NCI-H2227 treated with DMSO at 0.1 percent for 48 hours (cell line): ENCODE measurements around the gene CRAMP1.

ENCODE experiments used
- DNase-seq: peaks from one replicate; lab custom pipeline; 2025; lab: John Stamatoyannopoulos, UW

The CRAMP1 gene

DNA sequence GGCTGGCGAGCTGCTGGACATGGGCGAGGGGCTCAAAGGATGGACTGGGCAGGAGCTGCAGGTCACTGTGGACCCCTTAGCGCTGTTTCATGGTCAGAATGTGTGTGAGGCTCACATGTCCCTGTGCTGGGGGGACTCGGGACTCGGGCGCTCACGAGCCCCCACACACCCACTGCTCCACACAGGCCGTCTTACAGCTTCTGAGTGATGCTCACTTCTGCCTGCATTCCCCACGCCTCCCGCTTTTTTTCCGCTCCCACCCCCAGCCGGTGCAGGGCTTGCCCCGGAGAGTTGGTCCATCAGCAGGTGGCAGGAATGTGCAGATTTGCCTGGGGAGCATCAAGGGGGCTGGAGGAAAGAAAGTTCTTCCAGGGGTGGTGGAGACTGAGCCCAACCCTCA, 45.7 kb downstream of the CRAMP1 start:
- no peak for DNase-seq

DNA sequence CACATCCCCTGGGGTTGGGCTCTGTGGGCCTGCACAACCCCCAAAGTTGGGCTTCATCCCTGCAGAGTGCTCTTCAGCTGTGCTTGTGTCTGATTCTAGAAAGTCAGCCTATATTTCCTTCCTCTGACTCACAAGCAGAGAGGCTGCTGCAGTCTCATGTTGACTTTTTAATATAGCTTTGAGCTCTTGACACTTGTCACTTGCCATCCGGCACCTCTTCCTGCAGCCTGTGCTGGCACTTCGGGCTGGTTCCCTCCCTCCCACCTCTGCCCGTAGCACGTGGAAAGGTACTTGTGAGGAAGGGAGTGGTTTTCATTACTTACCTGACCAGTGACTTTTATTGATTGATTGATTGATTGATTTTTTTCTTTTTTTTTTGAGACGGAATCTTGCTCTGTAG, 46.9 kb downstream of the CRAMP1 start:
- DNase-seq = no peak

DNA sequence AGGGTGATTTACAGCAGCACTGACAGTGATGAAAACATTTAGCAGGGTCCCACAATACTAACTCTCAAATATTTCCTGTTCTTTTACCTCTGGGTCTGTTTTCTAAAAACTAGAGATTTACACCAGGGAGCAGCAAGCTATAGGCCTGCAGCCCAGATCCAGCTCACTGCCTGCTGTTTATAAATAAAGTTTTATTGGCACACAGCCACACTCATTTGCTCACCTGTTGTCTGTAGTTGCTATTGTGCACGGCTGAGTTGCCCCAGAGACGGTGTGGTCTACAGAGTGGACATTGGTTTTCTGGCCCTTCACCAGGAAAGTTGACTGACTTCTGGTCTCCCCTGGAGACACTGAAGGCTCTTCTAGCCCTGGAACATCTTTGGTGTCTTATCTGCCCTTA, 49.7 kb downstream of the CRAMP1 start:
- DNase-seq = no peak

DNA sequence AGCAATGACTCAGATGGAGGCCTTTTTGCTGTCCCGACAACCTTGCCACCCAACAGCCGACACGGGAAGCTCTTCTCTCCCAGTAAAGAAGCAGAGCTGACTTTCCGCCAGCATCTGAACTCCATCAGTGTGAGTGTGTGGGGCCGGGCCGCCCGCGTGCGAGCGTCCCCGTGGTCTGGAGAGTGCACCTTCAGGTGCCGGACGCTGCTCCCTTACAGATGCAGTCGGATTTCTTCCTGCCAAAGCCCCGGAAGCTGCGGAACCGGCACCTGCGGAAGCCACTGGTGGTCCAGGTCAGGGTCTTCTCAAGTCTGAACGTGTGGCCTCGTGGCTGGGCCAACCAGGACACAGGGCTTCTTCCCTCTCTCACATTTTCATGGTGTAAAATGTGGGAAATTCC, 50.4 kb downstream of the CRAMP1 start:
- DNase-seq = no peak

DNA sequence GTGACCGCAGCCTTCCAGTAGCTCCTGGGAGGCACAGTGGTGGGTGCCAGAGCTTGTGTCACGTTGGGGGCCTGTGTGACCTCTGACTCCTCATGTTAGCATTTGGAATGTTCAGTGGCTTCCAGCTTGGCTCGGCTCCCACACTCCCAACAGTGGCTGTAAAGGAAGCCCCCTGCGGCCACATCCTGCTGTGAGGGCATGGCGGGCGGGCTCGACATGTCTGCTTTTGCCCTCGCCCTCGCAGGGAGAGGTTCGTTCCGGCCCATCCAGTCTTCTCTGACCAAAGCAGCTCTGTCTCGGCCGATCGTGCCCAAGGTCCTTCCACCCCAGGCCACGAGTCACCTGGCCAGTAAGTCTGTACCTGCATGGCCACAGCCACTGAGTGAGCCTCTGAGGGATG, 53.7 kb downstream of the CRAMP1 start:
- DNase-seq = no peak

DNA sequence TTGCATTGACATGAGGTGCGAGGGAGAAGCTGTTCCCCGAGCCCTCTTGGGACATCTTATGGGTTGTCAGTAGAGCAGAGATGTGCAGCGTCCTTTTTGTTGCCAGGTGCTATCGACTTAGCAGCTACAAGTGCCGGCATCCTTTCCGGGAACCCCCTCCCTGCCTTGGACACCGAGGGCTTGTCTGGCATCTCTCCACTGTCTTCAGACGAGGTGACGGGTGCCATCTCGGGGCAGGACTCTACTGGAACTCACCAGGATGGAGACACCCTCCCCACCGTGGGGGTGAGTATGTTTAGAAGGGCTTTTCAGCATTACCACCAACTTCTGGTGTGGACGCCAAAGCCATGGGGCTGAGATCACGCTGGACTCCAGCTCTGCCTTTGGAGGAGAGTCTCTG, 54.2 kb downstream of the CRAMP1 start:
- no peak for DNase-seq

DNA sequence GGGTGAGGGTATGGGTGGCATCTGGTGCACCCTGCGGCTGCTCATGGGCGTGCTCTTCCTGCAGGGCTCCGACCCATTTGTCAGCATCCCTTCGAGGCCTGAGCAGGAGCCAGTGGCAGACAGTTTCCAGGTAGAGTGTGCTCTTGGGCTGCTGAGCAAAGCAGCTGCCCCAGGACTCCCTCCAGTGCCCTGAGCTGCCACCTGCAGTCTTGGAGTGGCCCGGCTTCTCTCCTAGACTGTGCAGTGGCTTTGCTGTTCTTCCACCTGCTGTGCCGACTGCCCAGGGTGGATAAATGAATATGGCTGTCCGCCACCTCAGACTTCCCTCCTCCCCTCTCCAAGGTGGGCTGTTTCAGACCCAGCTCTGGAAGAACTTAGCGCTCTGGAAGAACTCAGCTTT, 55.1 kb downstream of the CRAMP1 start:
- peak; percentile 7 for DNase-seq

DNA sequence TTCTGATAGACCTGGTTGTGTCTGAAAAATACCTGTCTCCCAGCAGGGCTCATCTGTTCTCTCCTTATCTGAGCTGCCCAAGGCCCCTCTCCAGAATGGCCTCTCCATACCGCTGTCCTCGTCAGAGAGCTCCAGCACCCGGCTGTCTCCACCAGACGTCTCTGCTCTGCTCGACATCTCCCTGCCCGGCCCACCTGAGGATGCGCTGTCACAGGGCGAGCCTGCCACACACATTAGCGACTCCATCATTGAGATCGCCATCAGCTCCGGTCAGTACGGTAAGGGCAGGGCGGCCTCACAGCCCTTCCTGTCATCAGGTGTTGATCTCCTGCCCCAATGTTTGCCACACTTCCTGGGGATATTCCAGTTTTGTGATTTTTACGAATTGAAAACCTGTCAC, 55.8 kb downstream of the CRAMP1 start:
- no peak for DNase-seq

DNA sequence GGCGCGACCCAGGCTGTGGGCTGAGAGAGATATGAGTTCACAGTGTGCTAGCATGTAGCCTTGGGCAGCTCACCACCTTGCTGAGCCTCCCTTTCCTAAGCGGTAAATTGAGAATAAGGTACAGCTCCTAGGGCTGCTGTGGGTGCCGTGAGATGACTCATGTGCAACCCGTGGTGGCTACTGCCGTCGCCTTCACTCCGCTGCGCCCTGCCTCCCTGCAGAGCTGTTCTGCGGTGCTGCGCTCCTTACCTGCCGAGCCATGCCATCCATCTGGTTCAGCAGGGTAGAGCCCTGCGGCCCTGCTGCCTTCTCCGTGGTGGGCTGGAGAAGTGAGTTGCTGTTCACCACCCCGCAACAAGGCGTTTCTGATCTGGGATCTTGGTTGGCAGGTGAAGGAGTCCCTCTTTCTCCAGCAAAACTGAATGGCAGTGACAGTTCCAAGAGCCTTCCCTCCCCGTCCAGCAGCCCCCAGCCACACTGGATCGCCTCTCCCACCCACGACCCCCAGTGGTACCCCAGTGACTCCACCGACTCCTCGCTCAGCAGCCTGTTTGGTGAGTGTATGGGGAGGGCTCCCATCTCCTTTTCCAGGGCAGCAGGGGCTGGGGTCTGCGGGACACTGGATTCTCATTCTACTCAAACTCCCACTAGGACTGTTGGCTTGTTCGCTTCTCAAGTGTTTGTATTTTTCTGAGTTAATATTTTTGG, 56.6 kb downstream of the CRAMP1 start:
- DNase-seq = no peak

DNA sequence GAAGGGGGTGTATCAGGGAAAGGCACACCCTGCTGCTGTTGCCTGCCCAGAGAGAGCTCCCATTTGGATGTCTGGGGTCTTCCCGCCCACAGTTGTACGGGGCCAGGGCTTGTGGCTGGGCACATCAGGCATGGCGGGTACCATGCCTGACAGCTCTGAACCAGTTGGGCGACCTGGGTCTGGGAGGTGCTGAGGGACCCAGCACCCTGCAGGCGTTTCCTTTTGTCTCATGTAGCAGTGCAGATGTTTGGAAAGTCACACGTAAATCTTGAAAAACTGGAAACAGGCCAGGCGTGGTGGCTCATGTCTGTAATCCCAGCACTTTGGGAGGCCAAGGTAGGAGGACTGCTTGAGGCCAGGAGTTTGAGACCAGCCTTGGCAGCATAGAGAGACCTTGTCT, 57.5 kb downstream of the CRAMP1 start:
- DNase-seq = no peak

DNA sequence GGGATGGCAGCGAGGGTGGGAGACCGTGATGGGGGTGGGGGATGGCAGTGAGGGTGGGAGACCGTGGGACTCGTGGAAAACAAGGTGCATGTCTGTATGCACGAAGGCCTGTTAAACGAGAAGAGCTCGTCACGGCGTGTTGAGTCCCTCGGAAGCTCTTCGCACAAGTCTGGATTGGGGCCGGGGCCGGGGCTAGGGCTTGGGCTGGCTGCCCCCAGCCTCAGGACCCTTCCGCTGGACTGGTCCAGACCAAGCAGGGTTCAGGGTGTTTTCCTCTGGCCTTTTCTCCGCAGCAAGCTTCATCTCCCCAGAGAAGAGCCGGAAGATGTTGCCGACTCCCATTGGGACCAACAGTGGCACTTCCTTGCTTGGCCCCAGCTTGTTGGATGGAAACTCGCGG, 58.2 kb downstream of the CRAMP1 start:
- DNase-seq = no peak

DNA sequence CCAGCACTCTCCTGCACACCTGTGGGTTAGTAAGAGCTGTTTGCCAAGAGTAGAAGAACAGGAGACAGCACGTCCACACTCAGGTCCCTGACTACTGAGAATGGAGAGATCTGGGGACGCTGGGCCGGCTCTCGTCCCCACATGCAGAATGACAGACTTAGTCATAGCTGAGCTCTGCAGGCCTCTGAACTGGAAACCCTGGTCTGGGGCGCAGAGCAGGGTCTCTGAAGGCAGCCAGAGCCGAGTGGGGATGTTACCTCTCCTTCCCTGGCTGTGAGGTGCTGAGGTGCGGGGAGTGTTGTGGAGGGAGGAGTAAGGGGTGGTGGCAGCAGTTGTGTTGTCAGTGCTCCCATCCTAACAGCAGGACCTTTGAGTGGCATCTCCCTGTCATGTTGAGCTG, 58.7 kb downstream of the CRAMP1 start:
- DNase-seq = no peak

DNA sequence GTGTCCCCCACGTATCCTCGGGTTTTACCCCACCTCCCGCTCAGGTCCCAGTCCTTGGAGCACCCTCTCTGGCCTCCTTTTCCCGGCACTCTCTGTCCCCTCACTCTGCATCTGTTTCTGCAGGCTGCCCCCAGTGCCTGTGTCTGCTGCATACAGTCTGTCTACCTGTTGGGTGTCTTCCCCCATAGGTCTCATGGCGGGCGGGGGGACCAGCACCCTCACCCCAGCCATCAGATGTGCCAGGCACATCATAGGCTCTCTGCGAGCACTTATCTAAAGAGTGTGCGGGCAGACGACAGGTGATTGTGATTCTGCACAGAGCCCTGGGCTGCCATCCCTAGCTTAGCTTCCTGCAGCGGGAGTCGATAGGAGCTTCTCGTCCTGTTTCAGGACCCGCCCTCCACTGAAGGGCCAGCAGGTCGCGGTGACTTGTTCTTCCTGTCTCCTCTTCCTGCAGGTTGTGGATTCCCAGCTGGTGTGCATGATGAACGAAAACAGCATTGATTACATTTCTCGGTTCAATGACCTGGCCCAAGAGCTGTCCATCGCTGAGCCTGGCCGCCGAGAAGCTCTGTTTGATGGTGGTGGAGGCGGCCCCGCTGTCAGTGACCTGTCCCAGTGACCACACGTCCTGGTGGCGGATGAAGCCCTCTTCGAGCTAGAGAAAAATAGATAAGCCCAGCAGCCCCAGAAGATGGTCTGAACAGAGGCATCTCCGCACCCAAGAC, 61.4 kb downstream of the CRAMP1 start:
- DNase-seq = no peak

DNA sequence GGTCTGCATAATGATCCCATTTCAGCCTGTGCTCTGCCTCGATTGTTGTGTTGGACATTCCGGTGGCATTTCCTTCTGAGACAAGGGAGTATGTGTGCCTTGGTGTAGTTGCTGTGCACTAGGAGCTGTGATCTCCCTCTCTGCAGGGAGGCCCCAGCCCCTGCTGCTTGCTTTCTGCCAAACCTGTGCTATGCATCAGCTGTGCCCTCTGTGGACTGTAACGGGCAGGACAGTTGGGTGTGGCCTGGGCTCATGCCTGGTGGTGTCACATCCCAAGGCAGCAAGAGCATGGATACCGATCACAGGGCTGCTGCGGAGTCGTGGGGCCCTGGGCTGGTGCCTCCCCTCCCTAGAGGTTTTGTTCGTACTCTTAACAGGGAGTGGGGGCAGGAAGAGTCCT, 62.1 kb downstream of the CRAMP1 start:
- no peak for DNase-seq

DNA sequence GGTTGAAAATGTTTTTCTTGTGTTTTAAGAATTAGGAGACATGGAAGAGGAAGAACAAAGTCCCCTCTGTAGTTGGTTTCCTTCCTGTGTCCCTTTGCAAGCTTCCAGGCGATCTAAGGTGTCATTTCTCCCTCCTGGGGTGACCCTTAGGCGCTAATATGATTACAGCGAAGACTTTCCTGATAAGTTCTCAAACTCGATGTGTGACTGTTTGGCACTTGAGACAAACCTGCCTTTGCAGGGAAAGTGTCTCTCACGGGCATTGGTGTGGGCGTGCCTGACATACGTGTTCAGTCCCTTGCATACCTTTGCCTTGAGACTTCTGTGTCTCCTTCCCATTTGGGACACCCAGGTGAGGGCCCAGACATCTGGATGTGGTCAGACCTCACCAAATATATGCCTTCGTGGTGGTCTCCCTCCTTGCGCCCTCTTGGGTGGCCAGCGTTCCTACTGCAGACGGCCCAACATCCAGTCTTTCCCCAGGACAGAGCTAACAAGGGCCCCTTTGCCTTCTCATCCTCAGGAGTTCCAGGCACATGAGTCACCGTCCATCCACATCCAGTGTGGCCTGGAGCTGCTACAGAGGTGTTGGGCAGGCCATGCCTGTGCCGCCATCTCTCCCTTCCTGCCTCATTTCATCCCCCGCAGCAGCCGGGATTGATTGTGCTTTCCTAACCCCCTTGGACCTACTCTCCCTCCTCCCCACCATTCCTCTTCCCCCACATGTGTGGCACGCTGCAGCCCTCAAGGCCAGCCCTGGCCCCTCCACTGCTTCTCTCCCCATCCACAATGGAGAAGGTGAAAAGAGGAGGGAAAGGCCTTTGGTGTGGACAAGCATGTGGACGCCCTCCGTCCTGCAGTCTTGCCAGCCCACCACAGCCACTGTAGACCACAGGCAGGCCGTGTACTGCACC, 62.8 kb downstream of the CRAMP1 start:
- no peak for DNase-seq

DNA sequence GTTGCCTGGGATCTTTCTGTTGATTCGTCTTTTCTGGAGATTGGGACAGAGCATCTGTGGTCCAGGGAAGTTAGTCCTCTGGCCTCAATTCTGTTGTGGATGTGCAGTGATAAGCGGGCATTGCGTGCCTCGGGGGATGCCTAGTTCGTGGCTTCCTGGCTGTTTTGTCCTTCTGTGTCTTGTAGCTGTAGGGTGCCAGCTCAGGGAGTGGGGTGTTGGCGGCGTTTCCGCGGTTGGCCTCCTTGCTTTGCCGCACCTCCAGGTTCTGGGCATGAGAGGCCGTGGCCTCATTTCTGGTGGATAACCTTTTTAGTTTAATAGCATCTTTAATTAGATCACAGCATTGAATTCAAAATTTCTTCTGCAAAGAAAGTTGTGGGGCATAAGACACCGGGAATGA, 64.5 kb downstream of the CRAMP1 start:
- DNase-seq = no peak

DNA sequence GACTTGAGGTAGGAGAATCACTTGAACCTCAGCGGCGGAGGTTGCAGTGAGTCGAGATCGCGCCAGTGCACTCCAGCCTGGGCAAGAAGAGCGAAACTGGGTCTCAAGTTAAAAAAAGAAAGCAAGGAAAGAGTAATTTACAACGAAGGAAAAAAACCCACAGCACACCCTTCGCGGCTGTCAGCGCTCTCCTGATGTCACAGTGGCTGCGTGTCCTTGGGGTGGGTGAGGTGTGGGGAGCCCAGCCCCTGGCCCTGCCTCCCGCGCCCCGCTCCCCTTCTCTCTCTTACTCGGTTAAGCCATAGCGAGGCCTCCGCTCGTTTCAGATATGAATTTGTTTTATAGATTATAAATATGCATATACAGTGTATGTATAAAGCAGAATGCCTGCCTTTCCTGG, 65.2 kb downstream of the CRAMP1 start:
- no peak for DNase-seq

DNA sequence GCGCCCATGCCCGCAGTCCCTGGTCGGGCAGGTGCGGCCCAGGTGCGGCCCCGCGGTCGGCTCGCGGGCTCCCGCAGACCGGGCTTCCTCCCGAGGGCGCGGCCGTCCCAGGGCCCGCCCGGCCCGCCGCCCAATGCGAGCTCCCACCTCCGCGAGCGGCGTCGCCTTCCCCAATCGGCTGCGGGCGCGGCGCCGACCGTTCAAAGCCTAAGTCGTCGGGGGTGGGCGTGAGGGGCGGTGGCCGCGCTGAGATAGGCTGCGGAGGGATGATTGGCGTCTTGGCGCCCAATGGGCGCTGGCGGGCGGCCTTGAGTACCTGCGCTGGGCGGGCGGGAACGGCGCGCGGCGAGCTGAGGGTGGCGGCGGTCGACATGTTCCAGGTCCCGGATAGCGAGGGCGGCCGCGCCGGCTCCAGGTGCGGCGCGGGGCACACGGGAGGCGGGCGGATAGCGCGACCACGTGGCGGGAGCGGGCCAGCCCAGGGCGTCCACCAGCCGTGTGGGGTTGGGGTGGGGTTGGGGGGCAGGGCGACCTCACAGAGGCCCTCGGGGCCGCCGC, 65.9 kb downstream of the CRAMP1 start, which contains the start of gene JPT2:
JPT2 (plus strand) TSS at position 338 of the 558 bp plus-strand sequence; CDS start at position 372, 34 bp downstream.
- peak; percentile 98 for DNase-seq

DNA sequence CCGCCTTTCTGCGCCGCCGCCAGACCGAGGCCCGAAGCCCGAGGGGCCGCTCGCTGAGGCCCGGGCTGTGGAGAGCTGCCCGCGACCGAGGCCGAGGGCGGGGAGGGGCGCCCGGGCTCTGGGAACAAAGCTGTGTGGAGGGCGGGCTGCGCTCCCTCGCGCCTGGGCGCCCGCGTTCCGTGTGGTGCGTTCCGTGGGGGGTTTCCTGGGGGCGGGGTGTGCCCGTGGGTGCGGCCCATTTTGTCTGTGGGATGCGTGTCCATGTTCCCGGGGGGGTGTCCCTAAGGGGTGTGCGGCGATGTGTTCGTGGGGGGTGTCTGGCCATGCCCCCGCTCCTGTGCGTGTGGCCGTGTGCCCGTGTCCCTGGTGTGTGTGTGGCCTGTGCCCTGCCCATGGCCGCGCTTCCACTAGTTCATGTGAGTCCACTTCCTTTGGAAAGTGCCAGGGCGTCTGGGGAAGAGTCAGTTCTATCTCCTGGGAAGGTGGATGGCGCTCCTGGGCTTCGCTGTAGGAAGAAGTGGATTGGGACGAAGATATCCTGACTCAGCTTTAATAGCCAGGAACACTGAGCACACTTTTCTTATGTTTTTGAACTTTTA, 66.4 kb downstream of the CRAMP1 start:
- peak; percentile 27 for DNase-seq

DNA sequence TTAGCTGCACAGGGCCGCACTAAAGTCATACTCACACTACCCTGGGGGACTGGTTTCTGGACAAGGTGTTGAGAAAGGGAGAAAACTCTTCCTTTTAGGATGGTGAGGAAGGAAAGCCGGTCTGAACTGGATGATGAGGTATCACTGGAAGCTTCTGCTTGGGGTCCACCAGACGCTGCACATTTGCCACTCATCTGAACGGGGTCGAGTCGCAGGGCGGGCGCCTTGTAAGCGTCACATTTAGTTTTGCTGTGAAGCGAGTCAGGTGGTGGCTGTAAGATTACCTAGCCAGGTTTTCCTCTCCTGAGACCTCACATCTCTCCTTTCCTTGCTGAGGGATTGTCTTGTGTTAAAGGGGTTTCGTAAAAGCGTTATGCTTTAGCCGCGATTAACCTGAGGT, 68.2 kb downstream of the CRAMP1 start:
- DNase-seq = no peak

DNA sequence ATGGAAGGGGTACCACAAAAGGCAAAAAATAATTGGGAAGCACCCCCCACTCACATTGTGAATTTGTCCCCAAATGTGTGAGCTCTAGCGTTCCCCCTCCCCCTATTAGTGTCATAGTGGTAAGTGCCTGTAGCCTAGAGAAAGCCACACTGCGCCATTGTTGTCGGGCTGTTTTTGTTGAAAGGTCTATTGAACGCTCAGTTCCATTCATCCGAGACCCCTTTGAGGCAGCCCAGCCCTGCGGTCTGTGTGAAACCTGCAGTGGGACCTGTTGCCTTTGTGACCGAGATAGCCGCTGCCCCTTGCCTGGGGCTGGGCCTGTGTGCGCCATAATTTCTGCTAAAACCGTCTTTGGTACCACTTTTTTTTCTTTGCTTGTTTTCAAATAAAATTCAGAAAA, 68.9 kb downstream of the CRAMP1 start:
- DNase-seq = no peak
